CD8-positive, alpha-beta memory T cell (primary cell): Measurements from ENCODE around the gene USP19. TPM values are rescaled to one million over a fixed set of nuclear protein-coding genes. Genes with fewer than 3 reads are reported as not detected.

ENCODE experiments used
- CTCF ChIA-PET: fragments of 350-600 bp; sonication (Branson Sonifier 250); formaldehyde crosslinking; loops from one replicate; lab custom pipeline; 2021; ENCODE audit warnings: antibody characterized with exemption; lab: Charles Lee
- POLR2A ChIA-PET: fragments of 350-600 bp; sonication (Branson Sonifier 250); formaldehyde crosslinking; loops from one replicate; lab custom pipeline; 2021; ENCODE audit warnings: antibody characterized with exemption; lab: Charles Lee
- DNase-seq, 5 donors: peaks; one replicate each; pipeline versions ENCODE4 v3.0.0 to v3.0.0-alpha.2; 2020 to 2022; ENCODE audit warnings: mixed read lengths in 1 of 5
- H3K27ac ChIP-seq: one replicate; pipeline ENCODE4 v1.7.0; 2013; ENCODE audit warnings: low read depth, mild to moderate bottlenecking, low read length, moderate library complexity
- H3K27me3 ChIP-seq: 2 replicates; pipeline ENCODE4 v1.7.0; 2013; ENCODE audit warnings: low read length, mild to moderate bottlenecking; ENCODE audit not compliant: insufficient read depth, poor library complexity, severe bottlenecking
- H3K36me3 ChIP-seq: 2 replicates; pipeline ENCODE4 v1.7.0; 2013; ENCODE audit warnings: mild to moderate bottlenecking, low read length, moderate library complexity; ENCODE audit not compliant: insufficient read depth
- H3K4me1 ChIP-seq: 2 replicates; pipeline ENCODE4 v1.7.0; 2013; ENCODE audit warnings: mild to moderate bottlenecking, low read length, moderate library complexity; ENCODE audit not compliant: insufficient read depth
- H3K4me3 ChIP-seq: 2 replicates; pipeline ENCODE4 v1.7.0; 2013; ENCODE audit warnings: mild to moderate bottlenecking, low read length
- H3K9me3 ChIP-seq: 2 replicates; pipeline ENCODE4 v1.7.0; 2013; ENCODE audit warnings: mild to moderate bottlenecking, low read length
- H3K27ac Mint-ChIP-seq, 8 donors: one replicate each; pipeline ENCODE4 v1.8.0; 2020 to 2021; ENCODE audit warnings: mixed read lengths in 8 of 8, mild to moderate bottlenecking in 6 of 8, inconsistent platforms in 3 of 8, moderate library complexity in 3 of 8
- H3K27me3 Mint-ChIP-seq, 2 donors: one replicate each; pipeline ENCODE4 v1.8.0; 2020 to 2021; ENCODE audit warnings: mixed read lengths in 2 of 2, mild to moderate bottlenecking in 1 of 2, moderate library complexity in 1 of 2
- H3K36me3 Mint-ChIP-seq, 3 donors: one replicate each; pipeline ENCODE4 v1.8.0; 2020 to 2021; ENCODE audit warnings: mixed read lengths in 3 of 3, inconsistent platforms in 1 of 3, mild to moderate bottlenecking in 1 of 3
- H3K4me1 Mint-ChIP-seq, 3 donors: one replicate each; pipeline ENCODE4 v1.8.0; 2020 to 2021; ENCODE audit warnings: mixed read lengths in 3 of 3, inconsistent platforms in 1 of 3, mild to moderate bottlenecking in 1 of 3
- H3K4me3 Mint-ChIP-seq, 7 donors: one replicate each; pipeline ENCODE4 v1.8.0; 2020 to 2021; ENCODE audit warnings: mixed read lengths in 7 of 7, mild to moderate bottlenecking in 6 of 7, moderate library complexity in 4 of 7, inconsistent platforms in 2 of 7
- H3K9me3 Mint-ChIP-seq, 5 donors: one replicate each; pipeline ENCODE4 v1.8.0; 2020 to 2022; ENCODE audit warnings: mixed read lengths in 5 of 5, mild to moderate bottlenecking in 3 of 5, moderate library complexity in 2 of 5, inconsistent platforms in 1 of 5
- polyA plus RNA-seq: library from polyadenylated mRNA; unstranded; fragments of 300-500 nt; fragmentation: Illumina TruSeq; gene quantifications from one replicate; pipeline ENCODE4 v1.2.3, GENCODE V29; 2021
- total RNA-seq, 2 experiments: library from RNA; stranded (reverse); gene quantifications; one replicate each; pipeline ENCODE4 v1.2.3, GENCODE V29; 2021

The USP19 gene
- total and polyA plus RNA-seq, 3 experiments from 2014 or later = 32.8 to 73.9 (median 71.8) TPM

GRCh38 chr3:49111347-49111746 is 9.3 kb downstream of the USP19 start:
- H3K9me3 Mint-ChIP-seq = no peaks in the 10 kb centered on the region
- H3K4me3 Mint-ChIP-seq = no peak overlapping the region
- peak overlapping the region in 2 of 8 donors; percentile 24 to 58 for H3K27ac Mint-ChIP-seq
- peaks cover 61% of the 10 kb centered on the region for H3K36me3 ChIP-seq
- peaks cover 4 to 74% (median 17%) of the 10 kb centered on the region in 3 donors for H3K36me3 Mint-ChIP-seq
- ChIA-PET CTCF (interaction anchor here (0.6 to 1.0 kb wide), 2 partner anchors 9 to 16 kb away, joined by 3 read pairs; partner anchors contain the start of gene USP19), POLR2A (no interaction called here)
- H3K4me1 ChIP-seq = no peaks in the 10 kb centered on the region
- H3K27me3 ChIP-seq = no peaks in the 10 kb centered on the region
- DNase-seq = no peak
- H3K4me3 ChIP-seq = no peak overlapping the region
- H3K4me1 Mint-ChIP-seq = peaks cover 0 to 4% (median 2%) of the 10 kb centered on the region in 3 donors
- no peak overlapping the region for H3K27ac ChIP-seq
- H3K27me3 Mint-ChIP-seq = peaks cover 0 to 2% of the 10 kb centered on the region in 2 donors
- no peaks in the 10 kb centered on the region for H3K9me3 ChIP-seq

- Mint-ChIP-seq H3K4me1 (peaks cover 2 to 3% (median 2%) of the 10 kb centered on the region in 3 donors), H3K9me3 (no peaks in the 10 kb centered on the region), H3K36me3 (peaks cover 4 to 69% (median 13%) of the 10 kb centered on the region in 3 donors), H3K27ac (no peak overlapping the region), H3K4me3 (no peak overlapping the region), H3K27me3 (peaks cover 0 to 2% of the 10 kb centered on the region in 2 donors)
- ChIA-PET POLR2A (no interaction called here), CTCF (interaction anchor here (0.6 to 1.0 kb wide), 2 partner anchors 10 to 15 kb away, joined by 3 read pairs; partner anchors contain the start of gene USP19)
- no peaks in the 10 kb centered on the region for H3K27me3 ChIP-seq
- peaks cover 56% of the 10 kb centered on the region for H3K36me3 ChIP-seq
- no peaks in the 10 kb centered on the region for H3K9me3 ChIP-seq
- DNase-seq = no peak
- H3K4me1 ChIP-seq = peaks cover 2% of the 10 kb centered on the region
- no peak overlapping the region for H3K4me3 ChIP-seq
- H3K27ac ChIP-seq = no peak overlapping the region
Observed at GRCh38 chr3:49110780-49111179, 9.8 kb downstream of the USP19 start.

GRCh38 chr3:49108346-49108745 is 12.3 kb downstream of the USP19 start:
- no peaks in the 10 kb centered on the region for H3K27me3 ChIP-seq
- ChIA-PET CTCF (no interaction called here), POLR2A (interaction anchor here (1.6 kb wide), 1 partner anchor 14 kb away, joined by 7 read pairs; the partner anchor contains the start of gene QRICH1)
- Mint-ChIP-seq H3K9me3 (no peaks in the 10 kb centered on the region), H3K36me3 (peaks cover 4 to 60% (median 8%) of the 10 kb centered on the region in 3 donors), H3K4me1 (peaks cover 22 to 26% (median 23%) of the 10 kb centered on the region in 3 donors), H3K4me3 (no peak overlapping the region), H3K27ac (no peak overlapping the region), H3K27me3 (no peaks in the 10 kb centered on the region)
- DNase-seq = no peak
- H3K27ac ChIP-seq = no peak overlapping the region
- H3K4me3 ChIP-seq = no peak overlapping the region
- no peaks in the 10 kb centered on the region for H3K9me3 ChIP-seq
- H3K4me1 ChIP-seq = peaks cover 19% of the 10 kb centered on the region
- H3K36me3 ChIP-seq = peaks cover 33% of the 10 kb centered on the region

- no peaks in the 10 kb centered on the region for H3K9me3 ChIP-seq
- peak within 1 kb of the TSS; percentile 95 to 99 (median 98) for H3K27ac Mint-ChIP-seq
- no peaks in the 10 kb centered on the region for H3K9me3 Mint-ChIP-seq
- H3K36me3 Mint-ChIP-seq = peaks cover 6 to 62% (median 11%) of the 10 kb centered on the region in 3 donors
- peak within 1 kb of the TSS; percentile 97 for H3K4me3 ChIP-seq
- peaks cover 33% of the 10 kb centered on the region for H3K36me3 ChIP-seq
- peak within 1 kb of the TSS; percentile 84 for H3K27ac ChIP-seq
- ChIA-PET CTCF (interaction anchor here (1.2 to 2.3 kb wide), 4 partner anchors 10 to 83 kb away, joined by 3 to 14 read pairs (median 6); partner anchors contain the start of genes IMPDH2, NDUFAF3 and QRICH1), POLR2A (interaction anchor here (1.0 to 4.7 kb wide), 4 partner anchors 9 to 97 kb away, joined by 4 to 41 read pairs (median 5); partner anchors contain the start of genes QRICH1, USP19 and WDR6)
- peaks cover 22% of the 10 kb centered on the region for H3K4me1 ChIP-seq
- peak; percentile 83 to 93 (median 88) for DNase-seq
- H3K4me1 Mint-ChIP-seq = peaks cover 24 to 32% (median 30%) of the 10 kb centered on the region in 3 donors
- H3K27me3 ChIP-seq = no peaks in the 10 kb centered on the region
- H3K27me3 Mint-ChIP-seq = no peaks in the 10 kb centered on the region
- H3K4me3 Mint-ChIP-seq = peak within 1 kb of the TSS; percentile 97 to 99 (median 98)
Observed at GRCh38 chr3:49104427-49105291, 16.0 kb downstream of the USP19 start, which contains the start of gene QARS1. TSS of gene QARS1 (minus strand) at chr3:49104757. CDS start at chr3:49104733, 24 bp downstream.

- Mint-ChIP-seq H3K27ac (peak overlapping the region; percentile 95 to 99 (median 98)), H3K27me3 (no peaks in the 10 kb centered on the region), H3K4me1 (peaks cover 24 to 32% (median 30%) of the 10 kb centered on the region in 3 donors), H3K36me3 (peaks cover 6 to 62% (median 10%) of the 10 kb centered on the region in 3 donors), H3K4me3 (peak overlapping the region; percentile 97 to 99 (median 98)), H3K9me3 (no peaks in the 10 kb centered on the region)
- H3K9me3 ChIP-seq = no peaks in the 10 kb centered on the region
- H3K27me3 ChIP-seq = no peaks in the 10 kb centered on the region
- peak overlapping the region; percentile 84 for H3K27ac ChIP-seq
- peaks cover 22% of the 10 kb centered on the region for H3K4me1 ChIP-seq
- ChIA-PET POLR2A (interaction anchor here (1.0 to 4.7 kb wide), 4 partner anchors 9 to 97 kb away, joined by 4 to 41 read pairs (median 5); partner anchors contain the start of genes QRICH1, USP19 and WDR6), CTCF (interaction anchor here (1.4 to 2.3 kb wide), 2 partner anchors 9 to 82 kb away, joined by 5 to 14 read pairs; partner anchors contain the start of genes NDUFAF3 and QRICH1)
- H3K4me3 ChIP-seq = peak overlapping the region; percentile 97
- peaks cover 34% of the 10 kb centered on the region for H3K36me3 ChIP-seq
- DNase-seq = peak in 1 of 5 donors; percentile 11
Observed at GRCh38 chr3:49104052-49104426, 16.6 kb downstream of the USP19 start.

- H3K4me1 Mint-ChIP-seq = peaks cover 21 to 25% (median 24%) of the 10 kb centered on the region in 3 donors
- H3K27me3 Mint-ChIP-seq = no peaks in the 10 kb centered on the region
- H3K36me3 ChIP-seq = peaks cover 47% of the 10 kb centered on the region
- H3K4me3 Mint-ChIP-seq = peak overlapping the region in 1 of 7 donors; percentile 58
- no peak for DNase-seq
- H3K36me3 Mint-ChIP-seq = peaks cover 6 to 72% (median 10%) of the 10 kb centered on the region in 3 donors
- H3K4me1 ChIP-seq = peaks cover 15% of the 10 kb centered on the region
- POLR2A ChIA-PET = interaction anchor here (1.3 kb wide), 1 partner anchor 21 kb away, joined by 3 read pairs; the partner anchor contains the start of gene USP19
- H3K27ac ChIP-seq = no peak overlapping the region
- no peak overlapping the region for H3K27ac Mint-ChIP-seq
- H3K9me3 ChIP-seq = no peaks in the 10 kb centered on the region
- no peak overlapping the region for H3K4me3 ChIP-seq
- no peaks in the 10 kb centered on the region for H3K27me3 ChIP-seq
- no peaks in the 10 kb centered on the region for H3K9me3 Mint-ChIP-seq
- CTCF ChIA-PET = no interaction called here
Observed at GRCh38 chr3:49100046-49100615, 20.5 kb downstream of the USP19 start.

GRCh38 chr3:49098910-49099630 is 21.6 kb downstream of the USP19 start:
- Histone ChIP-seq H3K9me3 (no peaks in the 10 kb centered on the region), H3K36me3 (peaks cover 47% of the 10 kb centered on the region), H3K4me1 (peaks cover 17% of the 10 kb centered on the region), H3K27ac (no peak overlapping the region), H3K27me3 (no peaks in the 10 kb centered on the region), H3K4me3 (no peak overlapping the region)
- Mint-ChIP-seq H3K4me1 (peaks cover 15 to 20% (median 20%) of the 10 kb centered on the region in 3 donors), H3K9me3 (no peaks in the 10 kb centered on the region), H3K27ac (peak overlapping the region in 3 of 8 donors; percentile 7 to 54 (median 9)), H3K27me3 (no peaks in the 10 kb centered on the region), H3K36me3 (peaks cover 6 to 68% (median 10%) of the 10 kb centered on the region in 3 donors), H3K4me3 (no peak overlapping the region)
- ChIA-PET CTCF (no interaction called here), POLR2A (interaction anchor here (1.3 kb wide), 1 partner anchor 22 kb away, joined by 3 read pairs; the partner anchor contains the start of gene USP19)
- no peak for DNase-seq
